Right renal pelvis (tissue), 4 donors: ENCODE measurements around the gene BDH1. TPM values are rescaled to one million over a fixed set of nuclear protein-coding genes. Genes with fewer than 3 reads are reported as not detected.
A peak's percentile ranks its signal among the peaks of the same experiment; 100 is the strongest.
"Not testable (repeated sequence)": the region's sequence is repeated elsewhere in the genome, so short reads cannot be mapped to it uniquely, and the experiment has no call there.

Experiments
- DNase-seq, 4 donors: peaks; one replicate each; pipeline ENCODE4 v3.0.0-alpha.2; 2013; ENCODE audit warnings: low read depth in 4 of 4, low spot score in 3 of 4, missing footprints in 1 of 4
- polyA plus RNA-seq, 4 donors: library from polyadenylated mRNA; unstranded; fragments of 120-200 nt; gene quantifications; one replicate each; pipeline ENCODE4 v1.2.1, GENCODE V29; 2013; ENCODE audit not compliant: insufficient read length in 4 of 4

The BDH1 gene
- polyA plus RNA-seq, 4 donors, result 35.5 to 47.6 (median 41.2) TPM

DNA sequence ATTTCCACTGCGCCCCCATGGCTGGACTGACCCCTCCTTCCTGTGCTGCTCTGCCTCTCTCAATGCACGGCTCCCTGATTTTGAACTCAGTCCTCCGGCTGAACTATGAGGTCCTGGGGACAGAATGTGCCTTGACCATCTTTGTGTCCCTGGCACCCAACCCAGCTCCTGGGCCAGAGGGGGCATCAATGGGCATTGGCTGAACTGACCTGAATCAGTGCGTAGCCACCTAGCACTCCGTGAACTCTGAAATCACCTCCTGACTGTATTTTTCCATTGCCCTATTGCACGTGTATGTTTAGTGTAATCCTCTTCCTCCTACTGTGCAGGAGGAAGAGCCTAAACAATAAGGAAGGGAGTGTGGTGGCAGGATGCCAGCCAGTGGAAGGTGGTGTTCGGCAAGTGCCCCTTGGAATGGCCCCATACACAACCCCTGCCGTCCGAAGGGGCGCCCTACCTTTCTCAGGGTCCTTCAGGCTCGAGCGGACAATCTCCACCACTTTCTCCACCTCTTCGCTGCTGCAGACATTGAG lies 33.5 kb downstream of the BDH1 start:
- DNase-seq, result no peak

DNA sequence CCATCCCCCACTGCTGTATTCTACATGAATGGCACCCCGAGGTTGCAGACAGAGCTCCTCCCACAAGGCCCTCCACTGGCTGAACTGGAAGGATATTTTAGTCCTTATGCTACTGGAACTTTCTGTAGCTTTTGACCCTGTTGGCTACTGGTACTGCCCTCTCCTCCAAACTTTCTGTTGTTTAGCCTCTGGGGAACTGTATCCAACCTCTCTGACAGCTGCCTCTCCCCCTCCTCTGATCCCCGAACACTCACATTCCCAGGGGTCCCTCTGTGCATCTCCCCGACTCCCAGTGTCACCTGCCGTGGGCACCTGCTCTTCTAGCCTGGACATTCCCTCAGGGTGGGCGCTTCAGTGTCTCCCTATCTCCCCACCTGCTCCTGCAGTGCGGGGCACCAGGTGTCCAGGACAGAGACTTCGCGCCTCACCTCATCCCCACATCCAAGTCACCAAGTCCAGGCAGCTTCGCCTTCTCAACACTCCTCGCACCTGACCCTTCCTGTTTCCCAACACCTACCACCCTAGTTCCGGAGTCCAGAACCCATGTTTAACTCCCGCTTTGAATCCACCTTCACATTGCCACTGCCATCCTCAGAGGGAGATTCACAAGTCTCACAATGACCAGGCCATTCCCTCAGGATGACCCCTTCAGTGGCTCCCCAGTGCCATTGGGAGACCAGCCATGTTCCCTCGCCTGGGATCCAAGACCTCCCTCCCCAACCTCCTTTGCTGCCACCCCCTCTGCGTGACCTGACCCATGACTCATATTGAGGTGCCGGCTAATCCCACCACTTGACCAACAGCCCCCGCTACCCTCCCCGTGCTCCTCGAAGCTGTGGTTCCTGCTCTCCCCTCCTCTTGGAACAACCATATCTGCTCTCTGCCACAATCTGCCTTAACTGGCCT lies 34.2 kb downstream of the BDH1 start:
- no peak for DNase-seq

DNA sequence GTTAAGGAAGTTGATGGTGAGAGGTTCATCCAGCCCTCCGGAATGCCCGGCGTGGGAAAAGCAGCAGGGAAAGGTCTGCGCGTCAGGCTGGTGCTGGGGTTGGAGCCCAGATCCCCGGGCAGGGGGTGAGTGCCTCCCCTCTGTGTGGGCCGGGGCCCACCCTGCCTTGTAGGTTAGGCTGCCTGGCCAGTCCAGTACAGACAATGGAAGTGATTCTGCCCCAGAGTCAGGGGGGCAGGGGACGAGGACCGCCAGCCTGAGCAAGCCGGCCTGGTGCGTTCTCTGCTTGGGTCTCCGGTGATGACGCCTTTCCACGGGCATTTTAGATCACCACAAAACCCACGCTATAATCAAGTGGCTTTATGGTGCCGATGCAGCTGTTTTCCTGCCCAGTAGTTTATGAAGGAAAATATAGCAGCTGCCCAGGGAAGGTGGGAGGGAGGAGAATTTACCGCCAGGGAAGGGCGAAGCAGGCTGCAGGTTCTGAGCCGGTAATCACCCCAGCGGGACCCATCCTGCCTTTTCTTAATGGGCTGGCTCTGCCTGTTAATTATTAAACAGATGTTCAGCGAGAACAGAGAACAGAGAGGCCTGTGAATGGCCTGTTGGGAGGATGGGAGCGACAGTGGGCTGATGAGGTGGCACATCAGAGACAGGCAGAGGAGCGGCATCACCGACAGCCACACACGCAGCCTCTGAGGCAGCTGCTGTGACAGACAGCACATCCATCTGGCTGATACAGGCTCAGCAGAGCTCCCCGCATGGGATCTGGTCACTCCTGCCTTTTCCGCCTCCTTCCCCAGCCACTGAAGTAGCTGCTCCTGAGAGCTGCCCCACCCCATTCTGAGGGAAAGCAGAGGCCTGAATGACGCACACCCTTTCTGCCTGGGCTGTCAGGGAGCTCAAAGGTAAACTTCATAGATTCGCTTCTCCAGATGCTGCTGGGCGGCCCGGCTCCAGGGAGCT lies 35.2 kb downstream of the BDH1 start:
- DNase-seq, result peak in 2 of 4 donors; percentile 39 to 57

DNA sequence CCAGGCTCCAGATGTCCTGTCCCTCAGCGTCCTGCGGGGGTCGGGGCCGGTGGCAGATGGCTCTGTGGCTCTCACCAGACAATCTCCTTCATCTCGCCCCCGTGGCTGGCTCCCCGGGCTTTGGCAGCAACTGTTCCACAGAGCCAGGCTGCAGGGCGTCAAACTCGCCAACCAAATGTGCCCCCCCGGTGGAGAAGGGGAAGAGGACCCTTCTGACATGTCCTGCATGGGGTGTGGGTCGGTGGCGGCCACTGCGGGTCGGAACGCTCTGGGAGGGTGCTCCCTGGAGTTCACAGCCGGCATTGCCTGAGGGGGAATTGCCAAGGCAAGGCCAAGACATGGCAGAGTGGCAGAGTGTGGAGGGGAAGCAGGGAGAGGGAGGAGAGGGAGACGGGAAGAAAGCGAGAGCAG lies 36.0 kb downstream of the BDH1 start:
- no peak for DNase-seq

DNA sequence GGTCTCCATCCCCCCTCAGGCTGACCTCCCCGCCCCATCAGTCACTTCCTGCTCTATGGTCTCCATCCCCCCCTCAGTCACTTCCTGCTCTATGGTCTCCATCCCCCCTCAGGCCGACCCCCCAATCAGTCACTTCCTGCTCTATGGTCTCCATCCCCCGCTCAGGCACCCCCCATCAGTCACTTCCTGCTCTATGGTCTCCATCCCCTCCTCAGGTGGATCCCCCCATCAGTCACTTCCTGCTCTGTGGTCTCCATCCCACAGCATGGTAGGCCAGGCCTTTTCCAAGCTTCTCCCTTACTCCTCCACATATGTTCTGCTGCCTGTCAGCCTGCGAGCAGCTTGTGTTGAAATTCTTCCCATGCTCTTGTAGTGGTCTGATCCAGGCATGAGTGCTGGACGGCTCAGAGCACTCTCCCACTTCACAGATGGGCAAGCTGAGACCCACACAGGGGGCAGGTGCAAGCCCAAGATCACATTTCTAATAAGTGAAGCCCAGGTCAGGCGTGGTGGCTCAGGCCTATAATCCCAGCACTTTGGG lies 36.8 kb downstream of the BDH1 start:
- DNase-seq, result no peak

DNA sequence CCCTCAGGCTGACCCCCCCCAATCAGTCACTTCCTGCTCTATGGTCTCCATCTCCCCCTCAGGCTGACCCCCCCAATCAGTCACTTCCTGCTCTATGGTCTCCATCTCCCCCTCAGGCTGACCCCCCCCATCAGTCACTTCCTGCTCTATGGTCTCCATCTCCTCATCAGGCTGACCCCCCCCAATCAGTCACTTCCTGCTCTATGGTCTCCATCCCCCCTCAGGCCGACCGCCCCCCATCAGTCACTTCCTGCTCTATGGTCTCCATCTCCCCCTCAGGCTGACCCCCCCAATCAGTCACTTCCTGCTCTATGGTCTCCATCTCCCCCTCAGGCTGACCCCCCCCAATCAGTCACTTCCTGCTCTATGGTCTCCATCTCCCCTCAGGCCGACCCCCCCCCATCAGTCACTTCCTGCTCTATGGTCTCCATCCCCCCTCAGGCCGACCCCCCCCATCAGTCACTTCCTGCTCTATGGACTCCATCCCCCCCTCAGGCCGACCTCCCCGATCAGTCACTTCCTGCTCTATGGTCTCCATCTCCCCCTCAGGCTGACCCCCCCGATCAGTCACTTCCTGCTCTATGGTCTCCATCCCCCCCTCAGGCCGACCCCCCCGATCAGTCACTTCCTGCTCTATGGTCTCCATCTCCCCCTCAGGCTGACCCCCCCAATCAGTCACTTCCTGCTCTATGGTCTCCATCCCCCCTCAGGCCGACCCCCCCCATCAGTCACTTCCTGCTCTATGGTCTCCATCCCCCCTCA lies 37.7 kb downstream of the BDH1 start:
- not testable (repeated sequence) for DNase-seq

DNA sequence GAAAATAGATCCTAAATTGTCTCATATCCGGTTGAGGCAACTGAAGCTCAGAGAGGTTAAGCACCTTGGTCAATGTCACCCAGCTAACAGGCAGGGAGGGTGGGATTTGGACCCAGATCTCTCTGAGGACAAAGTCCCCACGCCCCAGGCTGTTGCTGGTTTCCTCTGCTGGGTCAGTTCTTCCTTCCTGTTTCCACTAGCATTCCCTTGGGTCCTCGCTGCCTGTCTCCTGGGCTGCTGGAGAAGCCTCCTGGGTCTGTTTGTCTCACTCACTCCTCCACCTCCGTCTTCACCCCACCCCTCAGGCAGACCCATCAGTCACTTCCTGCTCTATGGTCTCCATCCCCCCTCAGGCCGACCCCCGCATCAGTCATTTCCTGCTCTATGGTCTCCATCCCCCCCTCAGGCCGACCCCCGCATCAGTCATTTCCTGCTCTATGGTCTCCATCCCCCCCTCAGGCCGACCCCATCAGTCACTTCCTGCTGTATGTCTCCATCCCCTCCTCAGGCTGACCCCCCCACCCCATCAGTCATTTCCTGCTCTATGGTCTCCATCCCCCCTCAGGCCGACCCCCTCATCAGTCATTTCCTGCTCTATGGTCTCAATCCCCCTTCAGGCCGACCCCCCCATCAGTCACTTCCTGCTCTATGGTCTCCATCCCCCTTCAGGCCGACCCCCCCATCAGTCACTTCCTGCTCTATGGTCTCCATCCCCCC lies 38.7 kb downstream of the BDH1 start:
- DNase-seq, result not testable (repeated sequence)

DNA sequence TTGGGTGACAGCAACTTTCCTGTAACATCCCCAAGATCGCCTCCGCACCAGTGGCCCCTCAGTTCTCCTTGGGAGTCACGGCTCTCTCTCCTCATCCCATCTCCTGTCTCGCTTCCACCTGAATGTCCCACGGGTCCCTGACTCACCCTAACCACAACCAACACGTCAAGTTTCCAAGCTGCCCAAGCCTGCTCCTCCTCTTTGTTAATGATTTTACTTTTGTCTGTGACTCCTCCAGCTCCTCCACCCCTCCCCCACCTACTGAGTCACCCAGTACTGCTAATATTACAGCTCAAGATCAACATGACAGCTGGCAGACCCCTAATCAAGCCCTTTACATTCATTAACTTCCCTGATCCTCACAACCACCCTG lies 39.3 kb downstream of the BDH1 start:
- no peak for DNase-seq

DNA sequence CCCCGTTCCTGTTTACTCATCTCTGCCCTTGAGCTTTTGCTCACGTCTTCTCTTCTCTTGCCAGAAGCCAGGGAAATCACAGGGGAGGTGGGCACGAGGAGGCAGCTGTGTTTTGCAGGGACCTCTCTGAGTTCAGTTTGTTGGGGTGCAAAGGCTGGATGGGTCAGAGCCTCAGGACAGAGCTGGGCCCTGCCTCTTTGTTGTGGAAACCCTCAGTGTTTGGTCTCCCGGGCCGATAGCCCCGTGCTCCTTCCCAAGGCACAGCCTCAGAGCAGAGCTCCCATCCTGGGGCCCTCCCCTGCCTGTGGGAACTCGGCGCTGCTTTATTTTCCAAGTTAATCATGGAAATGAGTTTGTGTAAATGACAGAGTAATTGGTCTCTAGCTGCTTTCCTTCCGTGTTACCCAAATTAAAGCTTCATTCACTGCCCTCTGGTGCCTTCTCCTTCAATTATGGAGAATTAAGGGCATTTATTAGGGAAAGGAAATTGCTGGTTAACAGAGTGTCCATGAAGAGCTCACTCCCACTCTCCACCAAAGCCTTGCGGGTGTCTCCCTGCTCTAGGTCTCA lies 40.9 kb downstream of the BDH1 start:
- no peak for DNase-seq

DNA sequence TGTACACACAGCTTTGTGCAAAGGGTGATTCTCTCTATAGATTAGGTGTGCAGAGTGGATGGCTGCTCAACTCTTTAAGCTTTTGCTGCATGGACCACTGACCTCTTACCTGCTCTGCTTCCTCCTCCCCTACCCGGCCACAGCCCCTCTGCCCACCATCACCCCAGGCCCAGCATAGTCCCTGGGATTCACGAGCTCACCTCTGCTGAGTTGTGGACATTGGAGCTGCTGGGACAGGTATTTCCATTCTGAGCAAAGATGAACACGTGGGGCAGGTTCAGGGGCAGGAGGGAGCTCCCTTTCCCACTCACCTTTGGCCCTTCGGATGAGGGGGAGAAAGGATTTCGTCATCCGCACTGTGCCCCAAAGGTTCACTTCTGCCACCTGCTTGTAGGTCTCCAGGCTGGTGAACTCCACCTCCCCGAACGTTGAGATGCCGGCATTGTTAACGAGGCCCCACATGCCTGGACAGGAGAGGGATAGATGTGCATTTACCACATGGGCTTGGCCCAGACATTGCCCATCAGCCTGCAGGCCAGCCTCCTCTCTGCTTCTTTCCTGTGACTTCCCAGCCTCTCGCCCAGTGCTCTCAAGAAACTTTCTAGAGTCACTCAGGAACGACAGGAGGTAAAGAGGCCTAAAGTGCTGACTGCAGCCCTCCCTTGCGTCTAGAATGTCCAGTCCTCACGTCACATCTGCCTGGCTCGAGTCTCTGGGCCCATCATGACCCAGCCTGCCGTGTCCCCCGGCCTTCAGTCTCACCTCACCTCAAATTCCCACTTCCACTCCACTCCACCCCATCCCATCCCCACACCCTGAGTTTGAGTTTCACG lies 41.6 kb downstream of the BDH1 start:
- no peak for DNase-seq

DNA sequence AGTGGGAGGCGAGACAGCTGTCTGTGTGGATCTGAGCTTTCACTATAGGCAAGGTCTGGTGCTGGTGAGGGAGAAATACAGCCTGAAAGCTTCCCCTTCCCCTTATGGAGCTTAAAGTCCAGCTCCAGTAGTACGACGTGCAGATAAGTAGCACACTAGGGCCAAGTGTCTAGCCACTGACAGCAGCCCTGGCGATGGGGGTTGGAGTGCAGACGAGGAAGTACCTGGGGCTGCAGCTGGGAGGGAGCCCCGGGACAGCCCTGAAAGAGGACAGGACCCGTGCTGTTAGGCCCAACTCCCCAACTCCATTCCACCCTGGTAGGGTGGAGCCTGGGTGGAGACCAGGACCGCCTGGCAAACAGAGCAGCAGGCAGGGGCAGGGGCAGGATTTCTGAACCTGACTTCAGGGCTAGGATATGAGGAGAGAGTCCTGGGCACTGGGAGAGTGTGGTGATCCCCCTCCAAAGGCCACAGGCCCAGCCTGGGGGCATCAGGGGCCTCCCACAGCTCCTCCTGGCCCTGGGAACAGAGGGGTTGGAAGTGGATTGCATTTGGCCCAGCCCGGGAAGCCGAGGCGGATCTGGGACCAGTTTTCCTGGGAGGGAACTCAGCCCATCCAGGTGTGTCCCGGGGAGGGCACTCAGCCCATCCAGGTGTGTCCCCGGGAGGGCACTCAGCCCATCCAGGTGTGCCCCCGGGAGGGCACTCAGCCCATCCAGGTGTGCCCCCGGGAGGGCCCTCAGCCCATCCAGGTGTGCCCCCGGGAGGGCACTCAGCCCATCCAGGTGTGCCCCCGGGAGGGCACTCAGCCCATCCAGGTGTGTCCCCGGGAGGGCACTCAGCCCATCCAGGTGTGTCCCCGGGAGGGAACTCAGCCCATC lies 42.8 kb downstream of the BDH1 start:
- DNase-seq, result no peak

DNA sequence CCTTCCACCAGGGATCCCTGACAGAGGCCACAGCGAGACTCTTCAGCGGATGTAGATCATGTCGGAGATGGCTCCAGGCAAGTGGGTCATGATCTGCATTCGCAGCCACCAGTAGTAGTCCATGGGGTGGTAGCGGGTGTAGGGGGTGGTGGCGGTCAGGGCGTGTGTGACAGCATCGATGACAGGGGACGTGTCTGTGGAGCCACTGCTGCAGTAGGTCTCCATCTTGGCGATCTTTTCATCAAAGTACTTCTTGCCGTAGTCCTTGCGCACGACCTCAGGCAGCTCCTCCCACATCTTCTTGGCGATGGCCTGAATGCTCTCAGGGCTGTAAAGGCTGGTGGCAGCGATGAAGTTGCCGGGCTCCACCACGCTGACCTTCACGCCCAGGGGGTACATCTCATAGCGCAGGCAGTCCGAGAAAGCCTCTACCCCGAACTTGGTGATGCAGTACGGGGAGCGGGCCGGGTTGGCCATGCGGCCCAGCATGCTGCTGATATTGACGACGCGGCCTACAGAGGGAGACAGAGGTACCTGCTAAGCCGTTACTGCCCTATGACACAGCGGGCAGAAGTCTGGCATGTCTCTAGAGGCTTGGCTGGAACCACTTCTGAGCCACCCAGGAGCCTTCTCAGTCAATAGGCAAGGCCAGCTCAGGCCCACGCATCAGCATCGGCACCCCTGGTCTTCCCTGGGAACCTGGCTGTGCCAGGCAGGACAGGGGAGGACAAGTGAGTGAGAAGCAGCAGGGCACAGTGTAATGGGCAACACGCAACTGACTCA lies 43.7 kb downstream of the BDH1 start:
- DNase-seq, result no peak

DNA sequence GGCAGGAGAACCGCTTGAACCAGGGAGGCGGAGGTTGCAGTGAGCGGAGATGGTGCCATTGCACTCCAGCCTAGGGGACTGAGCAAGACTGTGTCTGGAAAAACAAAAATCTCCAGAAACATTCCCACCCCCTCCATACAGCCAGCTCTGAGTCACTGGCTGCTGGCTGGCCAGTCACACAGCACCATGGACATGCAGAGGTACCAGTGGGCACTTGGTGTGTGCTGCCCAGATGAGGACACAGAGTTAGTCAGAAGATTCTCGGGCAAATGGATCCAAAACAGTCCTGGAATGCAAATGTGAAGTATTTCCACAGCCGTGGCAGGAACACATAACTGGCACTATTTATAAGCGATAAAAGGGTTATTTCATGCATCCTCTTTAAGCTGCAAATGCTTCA lies 44.6 kb downstream of the BDH1 start:
- DNase-seq, result no peak

DNA sequence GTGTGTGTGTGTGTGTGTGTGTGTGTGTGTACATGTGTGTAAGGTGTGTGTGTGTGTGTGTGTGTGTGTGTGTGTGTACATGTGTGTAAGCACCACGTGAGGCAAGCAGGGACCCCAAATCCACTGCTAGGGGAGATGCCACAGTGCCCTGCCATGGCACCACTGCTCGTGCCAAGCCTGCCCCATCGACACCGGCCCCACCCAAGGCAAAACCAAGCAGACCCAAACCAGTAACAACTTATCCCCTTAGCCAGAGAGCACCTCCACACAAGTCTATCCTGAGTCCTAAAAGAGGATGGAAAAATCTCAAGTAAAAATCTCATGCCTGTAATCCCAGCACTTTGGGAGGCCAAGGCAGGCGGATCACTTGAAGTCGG lies 45.1 kb downstream of the BDH1 start:
- DNase-seq, result no peak

DNA sequence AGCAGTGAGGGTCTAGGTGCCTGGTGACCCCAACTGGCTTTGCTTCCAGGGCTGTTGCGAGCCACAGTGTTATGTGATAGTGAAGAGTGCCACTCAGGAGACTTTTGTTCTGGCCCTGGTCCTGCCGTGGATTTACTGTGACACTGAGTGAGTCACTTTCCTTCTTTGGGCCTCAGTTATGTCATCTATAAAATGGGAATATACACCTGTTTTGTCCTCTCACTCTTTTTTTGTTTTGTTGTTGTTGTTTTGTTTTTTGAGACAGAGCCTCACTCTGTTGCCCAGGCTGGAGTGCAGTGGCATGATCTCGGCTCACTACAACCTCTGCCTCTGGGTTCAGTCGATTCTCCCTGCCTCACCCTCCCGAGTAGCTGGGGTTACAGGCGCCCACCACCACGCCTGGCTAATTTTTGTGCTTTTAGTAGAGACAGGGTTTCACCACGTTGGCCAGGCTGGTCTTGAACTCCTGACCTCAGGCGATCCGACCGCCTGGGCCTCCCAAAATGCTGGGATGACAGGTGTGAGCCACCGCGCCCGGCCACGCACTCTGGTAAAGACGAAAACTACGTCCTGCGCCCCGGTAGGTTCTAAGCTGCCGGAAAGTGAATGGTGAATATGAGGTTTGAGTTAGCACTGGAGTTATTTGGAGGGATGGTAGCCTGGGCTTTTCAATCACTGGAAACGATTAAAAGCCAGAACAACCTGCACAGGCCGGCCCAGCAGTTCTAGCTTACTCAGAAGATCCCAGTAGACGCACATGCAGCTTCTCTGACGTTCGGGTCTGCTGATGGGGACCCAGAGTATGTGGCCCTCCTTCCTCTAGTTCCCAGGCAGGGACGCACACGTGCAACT lies 46.6 kb downstream of the BDH1 start:
- DNase-seq, result no peak

DNA sequence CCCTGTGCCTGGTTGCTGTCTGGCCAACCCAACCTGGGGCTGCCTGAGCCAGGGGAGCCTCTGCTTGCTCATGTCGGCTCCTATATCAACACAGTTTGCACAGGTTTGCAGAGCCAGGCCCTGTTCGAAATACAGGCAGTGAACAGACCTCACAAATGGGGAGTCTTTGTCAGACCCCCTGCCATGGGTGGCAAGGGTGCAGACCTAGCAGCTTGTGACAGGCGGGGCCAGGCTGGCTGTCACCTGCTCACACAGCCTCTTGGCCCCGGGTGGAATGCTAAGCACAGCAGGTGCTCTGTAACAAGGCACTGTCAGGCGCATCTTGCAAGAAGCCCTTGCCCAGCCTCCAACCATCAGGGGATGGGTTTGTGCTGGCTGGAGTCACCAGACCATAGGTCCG lies 47.3 kb downstream of the BDH1 start:
- no peak for DNase-seq
